ENCODE measurements around the gene PDE8B. TPM values are rescaled to one million over a fixed set of nuclear protein-coding genes. Genes with fewer than 3 reads are reported as not detected.

PDE8B gene
- total RNA-seq, 2 donors from 2014 or later, result not detected

DNA sequence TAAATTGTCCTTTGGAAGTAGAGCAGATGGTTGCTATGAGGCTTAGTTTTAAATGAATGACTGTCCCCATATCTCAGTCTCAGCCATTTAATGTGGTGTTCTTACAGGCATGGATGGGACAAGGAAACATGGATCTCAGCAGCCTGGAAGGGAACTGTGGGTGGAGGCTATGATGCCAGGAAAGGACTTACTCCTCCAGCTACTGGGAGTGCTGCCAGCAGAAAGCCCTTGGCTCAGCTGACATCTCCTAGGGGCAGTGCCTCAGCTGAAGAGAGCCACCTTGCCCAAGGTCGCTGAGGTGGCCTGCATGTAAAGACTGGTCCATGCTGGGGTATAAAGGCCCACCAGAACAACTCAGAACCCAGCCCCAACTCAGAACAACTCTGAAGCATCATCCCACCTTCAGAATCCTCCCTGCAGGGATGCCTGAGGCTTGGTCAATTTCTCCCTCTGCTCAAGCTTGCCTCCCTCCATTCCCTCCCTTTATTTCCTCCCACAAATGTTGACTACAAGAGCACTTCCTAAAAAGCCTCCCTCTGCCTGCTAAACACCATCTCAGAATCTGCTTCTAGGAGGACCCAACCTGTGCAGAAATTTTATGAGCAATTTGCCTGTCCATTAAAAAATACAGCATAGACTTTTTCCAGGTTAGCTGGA lies 1.8 kb upstream of the PDE8B start:
- H3K27ac Mint-ChIP-seq, result no peak overlapping the region
- H3K27me3 Mint-ChIP-seq, result peaks cover 50 to 67% of the 10 kb centered on the region in 2 donors
- DNase-seq (ENCODE audit: low spot score) (no peak), ATAC-seq (peak in 1 of 2 donors; percentile 32)
- no peak overlapping the region for H3K4me3 Mint-ChIP-seq
- H3K36me3 Mint-ChIP-seq, result no peaks in the 10 kb centered on the region
- no peaks in the 10 kb centered on the region for H3K9me3 Mint-ChIP-seq
- peaks cover 5 to 13% of the 10 kb centered on the region in 2 donors for H3K4me1 Mint-ChIP-seq (ENCODE audit: low read depth in 2 of 2)

DNA sequence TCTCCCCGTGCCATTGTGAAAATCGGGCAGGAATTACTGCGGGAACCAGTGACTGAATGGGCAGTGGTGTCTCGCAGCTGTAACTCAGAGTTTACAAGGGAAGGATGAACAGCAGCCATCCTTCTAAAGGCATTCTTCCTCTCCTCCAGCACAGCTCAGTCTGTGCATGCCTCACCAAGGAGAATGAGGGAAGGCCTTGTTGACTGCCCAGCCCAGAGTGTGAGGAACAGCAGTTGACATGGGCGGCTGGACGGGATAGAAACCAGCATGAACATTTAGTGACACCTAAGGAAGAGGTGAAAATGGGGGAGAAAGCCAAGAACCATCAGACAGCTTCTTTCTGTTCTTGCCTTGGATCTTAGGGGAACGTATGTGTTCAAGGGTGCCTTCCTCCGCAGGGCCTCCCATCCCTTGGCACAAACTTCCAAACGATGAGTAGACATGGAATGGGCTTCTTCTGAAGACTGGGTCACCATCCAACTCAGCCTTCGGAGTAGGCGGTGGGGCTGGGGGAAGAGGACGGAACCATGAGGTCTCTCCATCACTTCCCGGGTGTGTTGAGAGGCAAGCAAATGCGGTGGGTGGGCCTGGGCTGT lies 887 bp upstream of the PDE8B start:
- no peak for DNase-seq (ENCODE audit: low spot score)
- H3K36me3 Mint-ChIP-seq, result no peaks in the 10 kb centered on the region
- H3K27ac Mint-ChIP-seq, result no peak overlapping the region
- peak in 1 of 2 donors; percentile 7 for ATAC-seq
- H3K27me3 Mint-ChIP-seq, result peaks cover 56 to 73% of the 10 kb centered on the region in 2 donors
- H3K4me3 Mint-ChIP-seq, result peak overlapping the region; percentile 68
- no peaks in the 10 kb centered on the region for H3K9me3 Mint-ChIP-seq
- H3K4me1 Mint-ChIP-seq (ENCODE audit: low read depth in 2 of 2), result peaks cover 5 to 13% of the 10 kb centered on the region in 2 donors

DNA sequence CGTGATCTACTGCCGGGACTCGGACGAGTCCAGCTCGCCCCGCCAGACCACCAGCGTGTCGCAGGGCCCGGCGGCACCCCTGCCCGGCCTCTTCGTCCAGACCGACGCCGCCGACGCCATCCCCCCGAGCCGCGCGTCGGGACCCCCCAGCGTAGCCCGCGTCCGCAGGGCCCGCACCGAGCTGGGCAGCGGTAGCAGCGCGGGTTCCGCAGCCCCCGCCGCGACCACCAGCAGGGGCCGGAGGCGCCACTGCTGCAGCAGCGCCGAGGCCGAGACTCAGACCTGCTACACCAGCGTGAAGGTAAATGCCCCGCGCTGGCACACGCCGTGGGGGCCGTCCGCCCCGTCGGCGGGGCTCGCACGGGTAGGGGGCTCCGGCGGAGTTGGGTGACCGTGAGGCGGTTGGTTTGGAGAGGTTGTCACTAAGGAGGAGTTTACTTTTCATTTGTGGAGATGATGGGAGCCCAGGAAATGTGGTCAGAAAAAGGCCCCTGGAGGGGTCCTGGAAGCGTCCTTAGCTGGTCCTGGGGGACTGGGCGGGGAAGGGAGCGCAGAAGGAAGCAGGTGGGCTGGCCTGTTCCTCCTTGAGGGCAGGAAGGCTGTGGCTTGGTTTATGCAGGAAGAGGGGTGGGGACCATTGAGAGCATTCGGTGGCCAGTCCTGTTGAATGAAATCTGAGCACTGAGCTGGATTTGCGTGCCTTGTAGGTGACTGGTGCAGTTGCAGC lies 647 bp downstream of the PDE8B start:
- no peaks in the 10 kb centered on the region for H3K9me3 Mint-ChIP-seq
- H3K36me3 Mint-ChIP-seq, result no peaks in the 10 kb centered on the region
- DNase-seq (ENCODE audit: low spot score), result no peak
- H3K27me3 Mint-ChIP-seq, result peaks cover 58 to 74% of the 10 kb centered on the region in 2 donors
- H3K4me3 Mint-ChIP-seq, result no peak overlapping the region
- H3K4me1 Mint-ChIP-seq (ENCODE audit: low read depth in 2 of 2), result peaks cover 5 to 13% of the 10 kb centered on the region in 2 donors
- H3K27ac Mint-ChIP-seq, result no peak overlapping the region
- ATAC-seq, result peak in 1 of 2 donors; percentile 14

DNA sequence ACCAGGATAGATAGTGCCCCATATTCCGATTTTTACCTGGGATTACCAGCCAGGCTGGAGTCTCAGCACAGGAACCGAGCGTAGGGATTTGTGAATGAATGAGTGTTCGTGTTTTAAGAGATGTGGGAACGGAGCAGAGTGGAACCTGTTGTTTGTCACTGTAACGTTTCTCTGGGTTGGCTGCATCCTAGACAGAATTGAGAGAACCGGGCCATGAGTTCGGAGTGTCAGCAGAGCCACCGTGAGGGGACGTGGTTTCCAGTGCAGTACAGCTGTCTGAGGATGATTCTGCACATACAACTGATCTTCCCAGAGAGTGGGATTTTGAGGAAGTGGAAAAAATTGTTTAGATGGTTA lies 1.2 kb downstream of the PDE8B start:
- H3K4me3 Mint-ChIP-seq, result no peak overlapping the region
- ATAC-seq (no peak), DNase-seq (ENCODE audit: low spot score) (no peak)
- H3K27ac Mint-ChIP-seq, result no peak overlapping the region
- H3K27me3 Mint-ChIP-seq, result peaks cover 58 to 75% of the 10 kb centered on the region in 2 donors
- no peaks in the 10 kb centered on the region for H3K36me3 Mint-ChIP-seq
- H3K4me1 Mint-ChIP-seq (ENCODE audit: low read depth in 2 of 2), result peaks cover 5 to 13% of the 10 kb centered on the region in 2 donors
- no peaks in the 10 kb centered on the region for H3K9me3 Mint-ChIP-seq

DNA sequence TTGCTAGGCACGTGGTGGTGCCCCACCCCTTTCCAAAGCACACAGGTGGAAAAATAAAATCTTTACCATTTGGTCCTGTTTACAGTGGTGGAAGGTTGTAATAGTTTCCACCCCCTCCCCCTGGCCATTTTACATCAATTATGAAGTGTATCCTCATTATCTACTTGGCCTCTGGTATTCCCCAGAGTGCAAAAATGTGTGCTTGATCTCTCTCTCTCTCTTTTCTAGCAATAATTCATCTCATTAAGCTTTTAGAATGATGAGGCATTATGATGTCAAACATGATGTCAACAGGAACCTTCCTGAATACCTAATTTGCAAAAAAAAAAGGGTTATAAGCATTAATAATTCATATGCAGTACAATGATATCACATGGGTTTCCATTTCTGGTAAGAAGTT lies 3.1 kb downstream of the PDE8B start:
- Mint-ChIP-seq H3K36me3 (no peaks in the 10 kb centered on the region), H3K27ac (no peak overlapping the region), H3K4me1 (ENCODE audit: low read depth in 2 of 2) (peaks cover 5 to 13% of the 10 kb centered on the region in 2 donors), H3K27me3 (peaks cover 56 to 75% of the 10 kb centered on the region in 2 donors), H3K9me3 (no peaks in the 10 kb centered on the region), H3K4me3 (no peak overlapping the region)
- ATAC-seq, result no peak
- no peak for DNase-seq (ENCODE audit: low spot score)

DNA sequence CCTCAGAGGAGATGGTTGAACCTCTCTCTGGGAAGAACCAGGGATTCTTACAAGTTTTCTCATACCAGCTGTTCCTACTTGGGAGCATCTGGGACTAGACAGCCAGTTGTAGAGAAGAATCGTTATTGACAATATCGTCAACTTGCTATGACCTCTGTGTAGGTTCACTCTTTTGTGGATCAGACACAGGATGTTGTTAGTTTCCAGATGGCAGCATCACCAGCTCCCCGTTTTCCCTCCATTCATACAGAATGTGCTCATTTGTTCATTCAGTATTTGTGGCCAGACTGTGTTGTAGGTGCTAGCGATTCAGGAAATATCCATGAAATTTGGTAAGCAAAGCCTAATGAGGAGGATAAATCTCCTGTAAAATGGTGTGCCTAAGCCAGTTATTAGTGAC lies 3.7 kb downstream of the PDE8B start:
- DNase-seq (ENCODE audit: low spot score), result no peak
- Mint-ChIP-seq H3K9me3 (no peaks in the 10 kb centered on the region), H3K4me1 (ENCODE audit: low read depth in 2 of 2) (peaks cover 5 to 13% of the 10 kb centered on the region in 2 donors), H3K27me3 (peaks cover 52 to 70% of the 10 kb centered on the region in 2 donors), H3K36me3 (no peaks in the 10 kb centered on the region), H3K4me3 (no peak overlapping the region), H3K27ac (no peak overlapping the region)
- no peak for ATAC-seq

DNA sequence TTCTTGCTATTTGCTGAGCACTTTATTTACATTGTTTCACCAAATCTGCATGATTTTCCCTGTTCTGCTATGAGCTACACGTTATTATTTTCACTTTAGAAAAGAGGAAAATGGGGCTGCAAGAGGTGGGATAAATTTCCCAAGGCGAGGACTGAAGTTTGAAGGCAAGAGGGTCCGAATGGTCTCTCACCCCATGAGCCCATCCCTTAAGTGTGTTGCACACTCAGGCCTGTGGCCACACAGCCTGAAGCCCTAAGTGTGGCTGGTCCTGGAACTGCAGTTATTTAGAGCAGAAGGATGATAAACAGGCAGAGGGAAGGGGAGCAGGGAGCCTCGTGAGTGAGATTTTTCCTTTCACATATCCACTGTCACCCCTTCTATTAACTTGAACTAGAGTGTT lies 7.8 kb downstream of the PDE8B start:
- Mint-ChIP-seq H3K27me3 (peaks cover 31 to 40% of the 10 kb centered on the region in 2 donors), H3K27ac (no peak overlapping the region), H3K4me3 (no peak overlapping the region), H3K36me3 (no peaks in the 10 kb centered on the region), H3K9me3 (no peaks in the 10 kb centered on the region), H3K4me1 (ENCODE audit: low read depth in 2 of 2) (no peaks in the 10 kb centered on the region)
- ATAC-seq (no peak), DNase-seq (ENCODE audit: low spot score) (no peak)

DNA sequence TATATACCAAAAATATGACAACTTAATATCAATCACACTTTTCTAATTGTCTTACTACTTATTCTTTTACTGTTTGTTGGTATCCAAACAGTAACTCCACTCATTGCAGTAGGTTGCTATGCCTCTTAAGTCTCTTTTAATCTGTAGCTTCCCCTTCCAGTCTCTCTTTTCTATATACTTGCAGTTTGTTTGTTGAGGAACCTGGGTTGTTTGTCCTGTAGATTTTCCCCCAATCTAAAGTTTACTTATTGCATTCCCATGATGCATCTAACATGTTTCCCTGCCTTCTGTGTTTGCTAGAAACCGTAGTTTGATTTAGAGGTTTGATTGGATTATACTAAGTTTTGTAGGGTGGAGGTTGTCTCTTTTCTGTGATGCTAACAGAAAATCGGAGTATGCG lies 10.6 kb downstream of the PDE8B start:
- Mint-ChIP-seq H3K27ac (no peak overlapping the region), H3K9me3 (no peaks in the 10 kb centered on the region), H3K27me3 (peaks cover 20 to 21% of the 10 kb centered on the region in 2 donors), H3K4me1 (ENCODE audit: low read depth in 2 of 2) (no peaks in the 10 kb centered on the region), H3K4me3 (no peak overlapping the region), H3K36me3 (no peaks in the 10 kb centered on the region)
- DNase-seq (ENCODE audit: low spot score) (no peak), ATAC-seq (no peak)

DNA sequence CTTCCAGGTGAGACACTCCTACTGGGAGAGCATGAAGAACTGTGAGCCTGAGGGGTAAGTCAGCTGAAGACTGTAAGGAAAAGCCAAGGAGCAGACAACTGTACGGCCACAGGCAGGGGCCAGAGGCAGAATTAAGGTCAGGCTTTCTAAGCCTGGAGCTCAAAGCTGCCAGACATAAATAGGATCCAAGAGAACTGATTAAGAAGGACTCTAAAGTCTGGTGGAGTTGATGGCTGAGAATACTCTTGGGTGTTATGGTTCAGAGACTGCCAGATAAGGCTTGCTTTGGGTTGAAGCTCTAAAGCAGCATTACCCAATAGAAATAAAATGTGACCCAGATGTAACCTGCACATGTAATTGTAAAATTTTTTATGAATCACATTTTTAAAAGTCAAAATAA lies 12.2 kb downstream of the PDE8B start:
- H3K27ac Mint-ChIP-seq, result no peak overlapping the region
- H3K4me1 Mint-ChIP-seq (ENCODE audit: low read depth in 2 of 2), result no peaks in the 10 kb centered on the region
- no peak for ATAC-seq
- no peak overlapping the region for H3K4me3 Mint-ChIP-seq
- H3K9me3 Mint-ChIP-seq, result no peaks in the 10 kb centered on the region
- peaks cover 14 to 19% of the 10 kb centered on the region in 2 donors for H3K27me3 Mint-ChIP-seq
- H3K36me3 Mint-ChIP-seq, result no peaks in the 10 kb centered on the region
- no peak for DNase-seq (ENCODE audit: low spot score)

DNA sequence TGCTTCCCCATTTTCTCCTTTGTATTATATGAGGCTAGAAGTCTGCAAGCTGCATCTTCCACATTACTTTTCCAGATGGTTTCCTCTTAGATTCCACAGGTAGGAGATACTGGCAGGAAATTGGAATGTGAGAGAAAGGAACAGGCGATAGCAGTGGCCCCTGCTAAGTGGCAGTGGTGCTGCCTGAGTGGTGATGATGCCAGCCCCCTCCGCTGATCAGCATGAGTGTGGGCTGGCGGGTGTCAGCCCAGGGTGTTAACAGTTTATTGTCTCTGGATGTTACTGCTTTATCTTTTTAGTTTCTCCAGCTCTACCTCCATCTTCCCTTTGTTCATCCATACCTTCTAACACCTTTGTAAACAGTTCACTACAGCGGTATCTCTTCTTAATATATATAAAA lies 13.2 kb downstream of the PDE8B start:
- H3K4me3 Mint-ChIP-seq, result no peak overlapping the region
- DNase-seq (ENCODE audit: low spot score) (no peak), ATAC-seq (no peak)
- H3K27ac Mint-ChIP-seq, result no peak overlapping the region
- H3K36me3 Mint-ChIP-seq, result no peaks in the 10 kb centered on the region
- no peaks in the 10 kb centered on the region for H3K4me1 Mint-ChIP-seq (ENCODE audit: low read depth in 2 of 2)
- no peaks in the 10 kb centered on the region for H3K9me3 Mint-ChIP-seq
- peaks cover 8 to 15% of the 10 kb centered on the region in 2 donors for H3K27me3 Mint-ChIP-seq

DNA sequence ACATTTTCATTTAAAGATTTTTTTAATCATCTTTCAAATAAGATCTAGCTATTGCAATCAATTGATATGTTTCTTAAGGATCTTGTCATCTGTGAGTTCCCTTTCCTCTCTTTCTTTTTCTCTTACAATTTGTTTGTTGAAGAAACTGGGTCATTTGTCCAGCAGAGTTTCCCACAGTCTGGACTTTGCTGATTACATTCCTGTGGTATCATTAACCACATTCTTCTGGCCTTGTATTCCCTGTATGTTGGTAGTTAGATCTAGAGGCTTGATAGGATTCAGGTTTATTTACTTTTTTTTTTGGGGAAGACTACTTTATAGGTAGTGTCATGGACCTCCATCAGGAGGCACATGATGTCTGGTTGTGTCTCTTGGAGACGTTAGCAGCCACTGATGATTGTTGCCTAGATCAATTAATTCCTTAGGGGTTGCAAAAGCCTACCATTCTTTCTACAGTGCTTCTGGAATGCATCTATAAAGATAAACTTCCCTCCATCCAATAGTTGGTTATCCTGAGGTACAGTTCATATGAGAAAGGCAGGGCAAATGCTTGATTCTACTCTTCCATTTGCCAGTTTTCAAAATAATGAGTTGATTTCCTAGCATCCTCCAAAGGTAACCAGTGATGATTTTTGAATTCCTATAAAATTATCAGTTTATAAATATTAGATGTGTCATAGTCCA lies 14.3 kb downstream of the PDE8B start:
- Mint-ChIP-seq H3K27ac (no peak overlapping the region), H3K27me3 (peaks cover 8 to 12% of the 10 kb centered on the region in 2 donors), H3K4me3 (no peak overlapping the region), H3K4me1 (ENCODE audit: low read depth in 2 of 2) (no peaks in the 10 kb centered on the region), H3K9me3 (no peaks in the 10 kb centered on the region), H3K36me3 (no peaks in the 10 kb centered on the region)
- no peak for DNase-seq (ENCODE audit: low spot score)
- ATAC-seq, result no peak

DNA sequence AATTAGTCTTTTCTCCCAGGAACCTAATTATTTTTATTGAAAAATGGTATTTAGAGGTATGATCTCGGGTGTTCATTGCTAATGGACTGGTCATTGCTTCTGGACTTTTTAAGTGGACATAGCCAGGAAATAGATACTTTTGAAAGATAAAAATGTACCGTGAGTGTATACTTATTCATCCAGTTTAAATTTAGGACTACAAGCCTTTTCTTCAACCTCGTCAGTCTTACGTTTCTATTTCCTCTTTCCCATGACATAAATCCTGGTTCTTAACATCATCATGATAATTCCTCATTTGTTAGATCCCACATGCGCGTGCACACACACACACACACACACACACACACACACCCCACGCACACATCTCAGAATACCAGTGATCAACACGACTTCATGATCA lies 15.1 kb downstream of the PDE8B start:
- Mint-ChIP-seq H3K9me3 (no peaks in the 10 kb centered on the region), H3K27ac (no peak overlapping the region), H3K4me1 (ENCODE audit: low read depth in 2 of 2) (no peaks in the 10 kb centered on the region), H3K4me3 (no peak overlapping the region), H3K27me3 (peaks cover 8 to 12% of the 10 kb centered on the region in 2 donors), H3K36me3 (no peaks in the 10 kb centered on the region)
- DNase-seq (ENCODE audit: low spot score) (no peak), ATAC-seq (no peak)

DNA sequence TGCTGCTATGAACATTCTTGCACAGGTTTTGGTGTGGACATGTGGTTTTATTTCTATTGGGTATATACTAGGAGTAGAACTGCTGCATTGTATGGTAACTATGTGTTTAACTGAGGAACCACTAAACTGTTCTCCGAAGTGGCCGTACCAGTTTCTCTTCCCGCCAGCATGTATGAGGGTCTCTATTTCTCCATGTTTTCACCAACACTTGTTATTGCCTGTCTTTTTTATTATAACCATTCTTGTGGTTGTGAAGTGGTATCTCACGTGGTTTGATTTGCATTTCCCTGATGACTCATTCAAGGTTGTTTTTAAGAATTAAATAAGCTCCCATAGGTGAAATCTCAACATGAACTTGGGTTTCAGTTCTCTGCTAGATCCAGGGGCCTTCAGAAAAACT lies 19.4 kb downstream of the PDE8B start:
- no peak for DNase-seq (ENCODE audit: low spot score)
- Mint-ChIP-seq H3K36me3 (no peaks in the 10 kb centered on the region), H3K9me3 (no peaks in the 10 kb centered on the region), H3K4me3 (no peak overlapping the region), H3K27ac (no peak overlapping the region), H3K27me3 (peaks cover 6 to 8% of the 10 kb centered on the region in 2 donors), H3K4me1 (ENCODE audit: low read depth in 2 of 2) (peaks cover 0 to 3% of the 10 kb centered on the region in 2 donors)
- ATAC-seq, result no peak

Data from natural killer cell treated with Interleukin-12 subunit alpha and Interleukin-12 subunit beta and Interleukin-15 and Interleukin-18, amount 100 ng/mL, for 72 hours (primary cell).